HepG2 (cell line): Measurements from ENCODE around the gene DNMT3B. TPM values are rescaled to one million over a fixed set of nuclear protein-coding genes. Genes with fewer than 3 reads are reported as not detected.

ENCODE experiments used
- E2F2 ChIP-seq: sonication (generic); formaldehyde crosslinking; IDR thresholded peaks from 2 replicates; pipeline ENCODE4 v1.4.0; 2020; ENCODE audit warnings: missing genetic modification reagents, borderline replicate concordance
- ELF1 ChIP-seq: sonication (generic); formaldehyde crosslinking; IDR thresholded peaks from 2 replicates; pipeline ENCODE4 v1.4.0; 2020; ENCODE audit warnings: missing genetic modification reagents
- PTBP1 ChIP-seq: fragments of 200-400 bp; formaldehyde crosslinking; IDR thresholded peaks from 2 replicates; pipeline ENCODE4 v1.6.1; 2018; ENCODE audit warnings: low read length, low read depth; ENCODE audit not compliant: poor library complexity, severe bottlenecking
- RXRB ChIP-seq: IDR thresholded peaks from 2 replicates; pipeline ENCODE4 v1.6.1; 2016; ENCODE audit warnings: borderline replicate concordance, missing genetic modification reagents, missing compliant biosample characterization
- SIX1 ChIP-seq: sonication (generic); formaldehyde crosslinking; IDR thresholded peaks from 2 replicates; pipeline ENCODE4 v1.4.0; 2020; ENCODE audit warnings: missing genetic modification reagents, borderline replicate concordance
- SMAD1 ChIP-seq: sonication (generic); formaldehyde crosslinking; IDR thresholded peaks from 2 replicates; pipeline ENCODE4 v1.4.0; 2020; ENCODE audit warnings: missing genetic modification reagents, low read depth, mild to moderate bottlenecking, borderline replicate concordance
- SRSF4 ChIP-seq: fragments of 200-400 bp; formaldehyde crosslinking; IDR thresholded peaks from one replicate; pipeline ENCODE4 v1.6.1; 2018; ENCODE audit warnings: mild to moderate bottlenecking, low read depth, low read length, moderate library complexity; ENCODE audit not compliant: poor library complexity, severe bottlenecking
- SYNCRIP ChIP-seq: fragments of 200-400 bp; formaldehyde crosslinking; IDR thresholded peaks from 2 replicates; pipeline ENCODE4 v1.6.1; 2018; ENCODE audit warnings: mild to moderate bottlenecking, low read depth, low read length; ENCODE audit not compliant: insufficient read depth
- XRCC5 ChIP-seq: fragments of 200-400 bp; formaldehyde crosslinking; optimal IDR thresholded peaks from 2 replicates; pipeline ENCODE3; 2017; ENCODE audit warnings: mild to moderate bottlenecking, low read length
- ZMYM2 ChIP-seq: sonication (generic); formaldehyde crosslinking; IDR thresholded peaks from 2 replicates; pipeline ENCODE4 v1.8.0; 2022; ENCODE audit warnings: mild to moderate bottlenecking, missing genetic modification reagents
- ZNF101 ChIP-seq: sonication (generic); formaldehyde crosslinking; IDR thresholded peaks from 2 replicates; pipeline ENCODE4 v1.4.0; 2020; ENCODE audit warnings: mild to moderate bottlenecking, low read depth, missing genetic modification reagents, borderline replicate concordance
- ZNF180 ChIP-seq: sonication (generic); formaldehyde crosslinking; IDR thresholded peaks from 2 replicates; pipeline ENCODE4 v1.4.0; 2020; ENCODE audit warnings: low read depth, missing genetic modification reagents, borderline replicate concordance
- ZNF207 ChIP-seq: fragments of 450-650 bp; IDR thresholded peaks from 2 replicates; pipeline ENCODE4 v1.6.1; 2016; ENCODE audit warnings: antibody characterized with exemption, borderline replicate concordance
- ZNF326 ChIP-seq: sonication (generic); formaldehyde crosslinking; IDR thresholded peaks from 2 replicates; pipeline ENCODE4 v1.4.0; 2020; ENCODE audit warnings: missing genetic modification reagents, borderline replicate concordance
- ZNF558 ChIP-seq: sonication (generic); formaldehyde crosslinking; IDR thresholded peaks from 2 replicates; pipeline ENCODE4 v1.9.0; 2022; ENCODE audit warnings: mild to moderate bottlenecking, missing genetic modification reagents, borderline replicate concordance
- ZNF597 ChIP-seq: sonication (generic); formaldehyde crosslinking; IDR thresholded peaks from 2 replicates; pipeline ENCODE4 v1.5.0; 2020; ENCODE audit warnings: missing genetic modification reagents
- polyA plus RNA-seq, 8 experiments: library from polyadenylated mRNA; depleted of rRNA in 3 of 8; stranded (reverse) in 7 of 8; unstranded in 1 of 8; fragments of >200 nt; fragmentation: Illumina TruSeq in 4 of 8; extraction: Trizol in 4 of 8; gene quantifications; 2 replicates each; pipeline versions ENCODE4 v1.2.1 to v1.2.3, GENCODE V29; 2011 to 2016; ENCODE audit warnings: low read depth in 4 of 8, missing spikeins in 1 of 8, mixed read lengths in 1 of 8; ENCODE audit not compliant: insufficient read depth in 1 of 8
- total RNA-seq, 5 experiments: library from RNA; depleted of rRNA; stranded (reverse); fragments of >200 nt; fragmentation: Illumina TruSeq; extraction: Trizol; gene quantifications; 2 replicates each; pipeline ENCODE4 v1.2.3, GENCODE V29; 2016; ENCODE audit warnings: low read depth in 1 of 5
- TF ChIP-seq, protein P1 (sequence below): sonication (generic); formaldehyde crosslinking; IDR thresholded peaks from 2 replicates; pipeline ENCODE4 v1.5.0; 2020; ENCODE audit warnings: mild to moderate bottlenecking, missing genetic modification reagents
- TF ChIP-seq, protein P2 (sequence below): fragments of 450-650 bp; IDR thresholded peaks from 2 replicates; pipeline ENCODE4 v1.6.1; 2017
- TF ChIP-seq, protein P3 (sequence below): sonication (generic); formaldehyde crosslinking; IDR thresholded peaks from 2 replicates; pipeline ENCODE4 v1.4.0; 2020; ENCODE audit warnings: missing genetic modification reagents
- TF ChIP-seq, protein P4 (sequence below): sonication (generic); formaldehyde crosslinking; IDR thresholded peaks from 2 replicates; pipeline ENCODE4 v1.5.0; 2020; ENCODE audit warnings: mild to moderate bottlenecking, missing genetic modification reagents

Gene DNMT3B
- total and polyA plus RNA-seq, 2 of the 13 experiments (the other 11 are each of a cell fraction or from before 2014, with no cell fraction given) = 3.8 to 13.9 TPM

- TF ChIP-seq PTBP1 = no peak
- TF ChIP-seq ZNF558 (CRISPR knock-in tag) = no peak; the same call in 1 of the 2 replicates
- no peak for TF ChIP-seq E2F2
- TF ChIP-seq SMAD1 = no peak
- TF ChIP-seq ZNF326 = no peak
- TF ChIP-seq, protein P1, sequence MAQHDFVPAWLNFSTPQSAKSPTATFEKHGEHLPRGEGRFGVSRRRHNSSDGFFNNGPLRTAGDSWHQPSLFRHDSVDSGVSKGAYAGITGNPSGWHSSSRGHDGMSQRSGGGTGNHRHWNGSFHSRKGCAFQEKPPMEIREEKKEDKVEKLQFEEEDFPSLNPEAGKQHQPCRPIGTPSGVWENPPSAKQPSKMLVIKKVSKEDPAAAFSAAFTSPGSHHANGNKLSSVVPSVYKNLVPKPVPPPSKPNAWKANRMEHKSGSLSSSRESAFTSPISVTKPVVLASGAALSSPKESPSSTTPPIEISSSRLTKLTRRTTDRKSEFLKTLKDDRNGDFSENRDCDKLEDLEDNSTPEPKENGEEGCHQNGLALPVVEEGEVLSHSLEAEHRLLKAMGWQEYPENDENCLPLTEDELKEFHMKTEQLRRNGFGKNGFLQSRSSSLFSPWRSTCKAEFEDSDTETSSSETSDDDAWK = no peak
- TF ChIP-seq, protein P2, sequence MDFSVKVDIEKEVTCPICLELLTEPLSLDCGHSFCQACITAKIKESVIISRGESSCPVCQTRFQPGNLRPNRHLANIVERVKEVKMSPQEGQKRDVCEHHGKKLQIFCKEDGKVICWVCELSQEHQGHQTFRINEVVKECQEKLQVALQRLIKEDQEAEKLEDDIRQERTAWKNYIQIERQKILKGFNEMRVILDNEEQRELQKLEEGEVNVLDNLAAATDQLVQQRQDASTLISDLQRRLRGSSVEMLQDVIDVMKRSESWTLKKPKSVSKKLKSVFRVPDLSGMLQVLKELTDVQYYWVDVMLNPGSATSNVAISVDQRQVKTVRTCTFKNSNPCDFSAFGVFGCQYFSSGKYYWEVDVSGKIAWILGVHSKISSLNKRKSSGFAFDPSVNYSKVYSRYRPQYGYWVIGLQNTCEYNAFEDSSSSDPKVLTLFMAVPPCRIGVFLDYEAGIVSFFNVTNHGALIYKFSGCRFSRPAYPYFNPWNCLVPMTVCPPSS = no peak
- TF ChIP-seq ZNF101 = no peak
- no peak for TF ChIP-seq ZNF597 (CRISPR knock-in tag)
- TF ChIP-seq SIX1 = no peak
- TF ChIP-seq ZNF207 = no peak
- no peak for TF ChIP-seq SRSF4
- TF ChIP-seq, protein P3, sequence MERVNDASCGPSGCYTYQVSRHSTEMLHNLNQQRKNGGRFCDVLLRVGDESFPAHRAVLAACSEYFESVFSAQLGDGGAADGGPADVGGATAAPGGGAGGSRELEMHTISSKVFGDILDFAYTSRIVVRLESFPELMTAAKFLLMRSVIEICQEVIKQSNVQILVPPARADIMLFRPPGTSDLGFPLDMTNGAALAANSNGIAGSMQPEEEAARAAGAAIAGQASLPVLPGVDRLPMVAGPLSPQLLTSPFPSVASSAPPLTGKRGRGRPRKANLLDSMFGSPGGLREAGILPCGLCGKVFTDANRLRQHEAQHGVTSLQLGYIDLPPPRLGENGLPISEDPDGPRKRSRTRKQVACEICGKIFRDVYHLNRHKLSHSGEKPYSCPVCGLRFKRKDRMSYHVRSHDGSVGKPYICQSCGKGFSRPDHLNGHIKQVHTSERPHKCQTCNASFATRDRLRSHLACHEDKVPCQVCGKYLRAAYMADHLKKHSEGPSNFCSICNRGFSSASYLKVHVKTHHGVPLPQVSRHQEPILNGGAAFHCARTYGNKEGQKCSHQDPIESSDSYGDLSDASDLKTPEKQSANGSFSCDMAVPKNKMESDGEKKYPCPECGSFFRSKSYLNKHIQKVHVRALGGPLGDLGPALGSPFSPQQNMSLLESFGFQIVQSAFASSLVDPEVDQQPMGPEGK (CRISPR knock-in tag) = 0 out of 2 replicates have a peak, but pooled peaks have one; percentile 34
- TF ChIP-seq XRCC5 = no peak
- TF ChIP-seq ZMYM2 (CRISPR knock-in tag) = no peak
- TF ChIP-seq ZNF180 (CRISPR knock-in tag) = no peak
- peak; percentile 57 for TF ChIP-seq RXRB (CRISPR knock-in tag)
- TF ChIP-seq SYNCRIP = no peak
- TF ChIP-seq ELF1 (CRISPR knock-in tag) = peak; percentile 33; the same call in 1 of the 2 replicates
- TF ChIP-seq, protein P4, sequence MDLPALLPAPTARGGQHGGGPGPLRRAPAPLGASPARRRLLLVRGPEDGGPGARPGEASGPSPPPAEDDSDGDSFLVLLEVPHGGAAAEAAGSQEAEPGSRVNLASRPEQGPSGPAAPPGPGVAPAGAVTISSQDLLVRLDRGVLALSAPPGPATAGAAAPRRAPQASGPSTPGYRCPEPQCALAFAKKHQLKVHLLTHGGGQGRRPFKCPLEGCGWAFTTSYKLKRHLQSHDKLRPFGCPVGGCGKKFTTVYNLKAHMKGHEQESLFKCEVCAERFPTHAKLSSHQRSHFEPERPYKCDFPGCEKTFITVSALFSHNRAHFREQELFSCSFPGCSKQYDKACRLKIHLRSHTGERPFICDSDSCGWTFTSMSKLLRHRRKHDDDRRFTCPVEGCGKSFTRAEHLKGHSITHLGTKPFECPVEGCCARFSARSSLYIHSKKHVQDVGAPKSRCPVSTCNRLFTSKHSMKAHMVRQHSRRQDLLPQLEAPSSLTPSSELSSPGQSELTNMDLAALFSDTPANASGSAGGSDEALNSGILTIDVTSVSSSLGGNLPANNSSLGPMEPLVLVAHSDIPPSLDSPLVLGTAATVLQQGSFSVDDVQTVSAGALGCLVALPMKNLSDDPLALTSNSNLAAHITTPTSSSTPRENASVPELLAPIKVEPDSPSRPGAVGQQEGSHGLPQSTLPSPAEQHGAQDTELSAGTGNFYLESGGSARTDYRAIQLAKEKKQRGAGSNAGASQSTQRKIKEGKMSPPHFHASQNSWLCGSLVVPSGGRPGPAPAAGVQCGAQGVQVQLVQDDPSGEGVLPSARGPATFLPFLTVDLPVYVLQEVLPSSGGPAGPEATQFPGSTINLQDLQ (CRISPR knock-in tag) = no peak
Observed at GRCh38 chr20:32731882-32732266, 30.3 kb upstream of the DNMT3B start (continued).
